ENCODE measurements around the gene EPHB2.

EPHB2 gene

DNA sequence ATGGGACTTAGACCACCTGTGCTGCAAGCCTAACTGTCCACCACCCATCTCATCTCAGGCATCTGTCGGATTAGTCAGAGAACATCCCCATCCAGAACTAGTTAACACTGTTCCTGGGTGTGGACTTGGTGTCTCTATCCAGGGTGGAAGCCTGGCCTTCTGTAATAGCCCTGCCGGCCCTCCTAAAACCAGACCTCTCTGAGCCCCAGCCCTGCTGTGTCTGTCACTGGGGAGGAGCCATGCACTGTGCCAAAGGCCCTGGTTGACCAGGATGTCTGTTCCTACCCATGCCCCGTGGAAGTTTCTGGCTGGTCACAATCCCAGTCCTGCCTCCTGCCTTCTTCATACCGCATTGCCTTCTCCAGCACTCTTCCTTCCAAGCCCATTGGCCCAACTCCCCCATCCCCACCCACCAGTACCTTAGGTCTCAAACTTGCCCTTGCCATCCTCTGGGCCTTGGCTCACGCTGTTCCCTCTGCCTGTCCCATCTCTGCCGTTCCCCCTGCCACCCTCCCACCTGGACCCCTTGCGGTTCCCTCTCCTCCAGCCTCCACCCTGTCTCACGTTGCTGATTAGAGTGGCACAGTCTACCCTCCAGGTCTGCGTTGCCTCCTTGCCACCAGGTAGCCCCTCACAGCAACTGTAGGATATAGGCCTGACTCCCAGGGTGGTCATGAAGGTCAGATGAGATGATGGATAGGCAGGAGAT, 105.6 kb downstream of the EPHB2 start:
- no peaks in the 10 kb centered on the region for H3K27me3 ChIP-seq (ENCODE audit: insufficient read depth, low read length, poor library complexity, severe bottlenecking)
- H3K9ac ChIP-seq (ENCODE audit: low read depth, low read length, poor library complexity, severe bottlenecking), result no peak overlapping the region

DNA sequence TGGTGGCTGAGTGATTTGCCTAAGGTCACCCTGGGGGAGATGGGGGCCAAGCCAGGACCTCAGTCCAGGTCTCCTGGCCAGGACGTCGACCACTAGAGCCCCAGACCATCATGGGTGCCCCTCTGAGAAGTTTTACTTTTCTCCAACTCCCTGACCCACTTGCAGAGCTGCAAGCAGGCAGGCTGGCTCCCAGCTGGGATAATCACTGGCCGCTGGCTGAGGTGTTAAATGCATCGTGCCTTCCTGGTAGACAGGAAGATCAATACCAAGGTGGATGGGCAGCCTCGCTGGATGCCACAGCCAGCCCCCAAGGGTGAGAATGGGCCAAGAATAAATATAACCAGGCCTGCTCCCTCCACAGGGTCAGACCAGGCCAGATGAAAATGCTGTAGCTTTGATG, 106.2 kb downstream of the EPHB2 start:
- no peaks in the 10 kb centered on the region for H3K9me2 ChIP-seq (replicated peaks; ENCODE audit: low read depth, low read length)
- no peak overlapping the region for H3K9ac ChIP-seq (ENCODE audit: low read depth, low read length, poor library complexity, severe bottlenecking)
- no peak overlapping the region for H3K4me2 ChIP-seq (ENCODE audit: low read depth, low read length, poor library complexity, severe bottlenecking)
- H3K27me3 ChIP-seq (ENCODE audit: insufficient read depth, low read length, poor library complexity, severe bottlenecking), result no peaks in the 10 kb centered on the region
- no peaks in the 10 kb centered on the region for H3K79me2 ChIP-seq (ENCODE audit: insufficient read depth, low read length)
- H2AFZ ChIP-seq (ENCODE audit: low read length), result no peak overlapping the region
- no peaks in the 10 kb centered on the region for H3F3A ChIP-seq (ENCODE audit: low read depth)
- H3K4me3 ChIP-seq (ENCODE audit: low read length, poor library complexity, severe bottlenecking), result no peak overlapping the region
- H4K20me1 ChIP-seq (ENCODE audit: insufficient read depth, low read length, poor library complexity, severe bottlenecking), result no peaks in the 10 kb centered on the region
- H3K4me1 ChIP-seq (ENCODE audit: insufficient read depth, low read length, poor library complexity, severe bottlenecking), result no peaks in the 10 kb centered on the region
- no peaks in the 10 kb centered on the region for H3K36me3 ChIP-seq (ENCODE audit: insufficient read depth, low read length)
- H3K9me3 ChIP-seq (ENCODE audit: insufficient read depth, low read depth, low read length), result no peaks in the 10 kb centered on the region
- TF ChIP-seq, protein P1, sequence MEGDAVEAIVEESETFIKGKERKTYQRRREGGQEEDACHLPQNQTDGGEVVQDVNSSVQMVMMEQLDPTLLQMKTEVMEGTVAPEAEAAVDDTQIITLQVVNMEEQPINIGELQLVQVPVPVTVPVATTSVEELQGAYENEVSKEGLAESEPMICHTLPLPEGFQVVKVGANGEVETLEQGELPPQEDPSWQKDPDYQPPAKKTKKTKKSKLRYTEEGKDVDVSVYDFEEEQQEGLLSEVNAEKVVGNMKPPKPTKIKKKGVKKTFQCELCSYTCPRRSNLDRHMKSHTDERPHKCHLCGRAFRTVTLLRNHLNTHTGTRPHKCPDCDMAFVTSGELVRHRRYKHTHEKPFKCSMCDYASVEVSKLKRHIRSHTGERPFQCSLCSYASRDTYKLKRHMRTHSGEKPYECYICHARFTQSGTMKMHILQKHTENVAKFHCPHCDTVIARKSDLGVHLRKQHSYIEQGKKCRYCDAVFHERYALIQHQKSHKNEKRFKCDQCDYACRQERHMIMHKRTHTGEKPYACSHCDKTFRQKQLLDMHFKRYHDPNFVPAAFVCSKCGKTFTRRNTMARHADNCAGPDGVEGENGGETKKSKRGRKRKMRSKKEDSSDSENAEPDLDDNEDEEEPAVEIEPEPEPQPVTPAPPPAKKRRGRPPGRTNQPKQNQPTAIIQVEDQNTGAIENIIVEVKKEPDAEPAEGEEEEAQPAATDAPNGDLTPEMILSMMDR (conservative IDR thresholded peaks at IDR 0.05; ENCODE audit: low read length), result no peak
- no peak for TF ChIP-seq EZH2phosphoT487 (IDR thresholded peaks at IDR 0.05; ENCODE audit: borderline replicate concordance)

More for the DNA sequence above, 105.6 kb downstream of the EPHB2 start:
- H3K9me2 ChIP-seq (replicated peaks; ENCODE audit: low read depth, low read length), result no peaks in the 10 kb centered on the region
- TF ChIP-seq EZH2phosphoT487 (IDR thresholded peaks at IDR 0.05; ENCODE audit: borderline replicate concordance), result no peak
- TF ChIP-seq, protein P1 (conservative IDR thresholded peaks at IDR 0.05; ENCODE audit: low read length), result no peak
- H3K9me3 ChIP-seq (ENCODE audit: insufficient read depth, low read depth, low read length), result no peaks in the 10 kb centered on the region
- H3K36me3 ChIP-seq (ENCODE audit: insufficient read depth, low read length), result no peaks in the 10 kb centered on the region
- H3K79me2 ChIP-seq (ENCODE audit: insufficient read depth, low read length), result no peaks in the 10 kb centered on the region
- no peaks in the 10 kb centered on the region for H4K20me1 ChIP-seq (ENCODE audit: insufficient read depth, low read length, poor library complexity, severe bottlenecking)
- no peak overlapping the region for H3K4me3 ChIP-seq (ENCODE audit: low read length, poor library complexity, severe bottlenecking)
- H3K4me2 ChIP-seq (ENCODE audit: low read depth, low read length, poor library complexity, severe bottlenecking), result no peak overlapping the region
- no peak overlapping the region for H2AFZ ChIP-seq (ENCODE audit: low read length)
- no peaks in the 10 kb centered on the region for H3F3A ChIP-seq (ENCODE audit: low read depth)
- no peaks in the 10 kb centered on the region for H3K4me1 ChIP-seq (ENCODE audit: insufficient read depth, low read length, poor library complexity, severe bottlenecking)

DNA sequence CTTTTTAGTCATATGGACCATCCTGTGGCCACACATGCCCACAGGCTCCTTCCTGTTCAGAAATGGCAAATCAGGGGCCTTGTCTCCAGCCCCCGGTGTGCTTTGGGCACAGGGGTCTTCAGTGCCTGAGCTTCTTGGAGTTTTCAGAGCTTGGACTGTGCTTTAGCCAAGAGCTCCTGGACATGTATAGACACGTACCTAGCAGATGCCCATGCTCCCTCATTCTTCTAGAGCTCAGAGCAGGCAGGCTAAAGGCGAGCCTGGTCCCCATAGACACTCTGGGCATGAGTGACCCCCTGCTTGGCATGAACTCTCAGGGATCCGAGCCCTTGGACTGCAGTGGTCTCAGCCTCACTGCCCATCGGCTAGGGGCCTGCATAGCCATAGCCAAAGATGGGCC, 106.8 kb downstream of the EPHB2 start:
- H2AFZ ChIP-seq (ENCODE audit: low read length), result no peak overlapping the region
- no peak for TF ChIP-seq EZH2phosphoT487 (IDR thresholded peaks at IDR 0.05; ENCODE audit: borderline replicate concordance)
- TF ChIP-seq, protein P1 (conservative IDR thresholded peaks at IDR 0.05; ENCODE audit: low read length), result no peak
- no peak overlapping the region for H3K4me3 ChIP-seq (ENCODE audit: low read length, poor library complexity, severe bottlenecking)
- no peak overlapping the region for H3K9ac ChIP-seq (ENCODE audit: low read depth, low read length, poor library complexity, severe bottlenecking)
- no peaks in the 10 kb centered on the region for H3K27me3 ChIP-seq (ENCODE audit: insufficient read depth, low read length, poor library complexity, severe bottlenecking)
- H3K9me3 ChIP-seq (ENCODE audit: insufficient read depth, low read depth, low read length), result no peaks in the 10 kb centered on the region
- H3K4me2 ChIP-seq (ENCODE audit: low read depth, low read length, poor library complexity, severe bottlenecking), result no peak overlapping the region
- no peaks in the 10 kb centered on the region for H3F3A ChIP-seq (ENCODE audit: low read depth)
- no peaks in the 10 kb centered on the region for H3K36me3 ChIP-seq (ENCODE audit: insufficient read depth, low read length)
- no peaks in the 10 kb centered on the region for H4K20me1 ChIP-seq (ENCODE audit: insufficient read depth, low read length, poor library complexity, severe bottlenecking)
- H3K4me1 ChIP-seq (ENCODE audit: insufficient read depth, low read length, poor library complexity, severe bottlenecking), result no peaks in the 10 kb centered on the region
- H3K9me2 ChIP-seq (replicated peaks; ENCODE audit: low read depth, low read length), result no peaks in the 10 kb centered on the region
- no peaks in the 10 kb centered on the region for H3K79me2 ChIP-seq (ENCODE audit: insufficient read depth, low read length)

Data from Loucy (cell line).